GM12872 (cell line): Measurements from ENCODE around the gene WDR45B.

Experiments
- CTCF ChIP-seq: IDR thresholded peaks from 3 replicates; pipeline ENCODE4 v1.5.1; 2011; ENCODE audit warnings: low read depth, mild to moderate bottlenecking, low read length, moderate library complexity; ENCODE audit not compliant: insufficient read depth

Gene WDR45B

GRCh38 chr17:82659886-82660285 is 11.6 kb upstream of the WDR45B start:
- TF ChIP-seq CTCF = no peak

GRCh38 chr17:82658796-82659452 is 10.7 kb upstream of the WDR45B start:
- no peak for TF ChIP-seq CTCF

- no peak for TF ChIP-seq CTCF
Measured at GRCh38 chr17:82658331-82658730, 10.1 kb upstream of the WDR45B start.

- no peak for TF ChIP-seq CTCF
Measured at GRCh38 chr17:82657926-82658325, 9.7 kb upstream of the WDR45B start.

GRCh38 chr17:82656266-82656665 is 8.0 kb upstream of the WDR45B start:
- no peak for TF ChIP-seq CTCF

GRCh38 chr17:82655523-82655922 is 7.3 kb upstream of the WDR45B start:
- no peak for TF ChIP-seq CTCF

- TF ChIP-seq CTCF = no peak
Measured at GRCh38 chr17:82655038-82655479, 6.8 kb upstream of the WDR45B start.
